ENCODE measurements around the gene KLF6.
A peak's percentile ranks its signal among the peaks of the same experiment; 100 is the strongest.

The KLF6 gene

DNA sequence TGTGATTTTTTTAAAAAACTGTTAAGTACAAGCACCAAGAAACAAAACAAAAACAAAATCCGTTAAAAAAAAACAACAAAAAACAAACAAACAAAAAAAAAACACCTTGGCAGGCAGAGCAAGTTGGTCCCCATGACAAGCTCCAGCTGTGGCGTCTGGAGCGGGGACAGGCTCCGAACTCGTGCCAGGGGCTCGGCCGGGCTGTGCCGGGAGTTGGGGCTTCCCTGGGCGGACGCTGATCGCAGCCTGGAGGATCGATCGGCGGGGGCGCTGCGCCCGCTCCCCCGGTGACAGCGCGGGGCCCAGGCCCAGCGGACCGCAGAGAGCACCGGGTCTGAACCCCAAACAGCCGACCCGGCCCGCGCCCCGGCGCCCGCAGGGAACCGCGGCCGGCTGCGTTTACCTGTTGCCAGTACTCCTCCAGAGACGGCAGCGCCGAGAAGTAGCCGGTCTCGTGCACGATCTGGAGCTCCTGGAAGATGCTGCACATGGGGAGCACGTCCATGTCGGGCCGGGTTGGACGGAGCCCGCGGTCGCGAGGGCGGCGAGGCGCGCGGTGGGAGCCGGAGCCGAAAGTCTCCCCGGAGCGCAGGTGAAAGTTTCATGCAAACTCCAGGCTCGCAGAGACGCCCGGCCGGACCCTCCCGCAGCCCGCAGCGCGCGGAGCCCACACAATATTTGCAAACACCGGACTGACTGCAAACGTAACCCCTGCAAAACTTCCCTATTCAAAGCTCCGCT lies at the start of gene KLF6:
TSS of gene KLF6 (minus strand) at position 700 of the 741 bp plus-strand sequence. CDS start at position 505, 195 bp downstream.
- no peak for DNase-seq

GRCh38 chr10:3834404-3834803 lies 49.4 kb upstream of the KLF6 start:
- DNase-seq = no peak

DNA sequence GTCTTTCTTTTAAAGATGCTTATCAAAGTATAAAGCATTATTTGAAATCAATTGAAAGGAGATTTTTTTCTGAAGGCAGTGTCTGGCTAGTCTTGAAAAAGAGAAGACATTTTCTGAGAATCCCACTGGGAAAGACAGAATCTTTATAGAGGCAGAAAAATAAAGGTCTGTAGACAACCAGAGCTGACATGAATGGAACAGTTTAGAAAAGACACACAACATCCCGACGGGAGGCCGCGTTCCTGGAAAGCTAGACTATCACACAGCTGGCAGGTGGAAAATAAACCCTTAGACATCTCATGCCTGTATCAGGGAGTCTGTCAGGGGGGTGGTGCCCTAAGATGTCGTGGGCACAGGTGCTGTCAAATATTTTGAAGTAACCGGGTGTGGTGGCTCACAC lies 48.0 kb upstream of the KLF6 start:
- no peak for DNase-seq

GRCh38 chr10:3832022-3832786 lies 47.2 kb upstream of the KLF6 start:
- DNase-seq = no peak

DNA sequence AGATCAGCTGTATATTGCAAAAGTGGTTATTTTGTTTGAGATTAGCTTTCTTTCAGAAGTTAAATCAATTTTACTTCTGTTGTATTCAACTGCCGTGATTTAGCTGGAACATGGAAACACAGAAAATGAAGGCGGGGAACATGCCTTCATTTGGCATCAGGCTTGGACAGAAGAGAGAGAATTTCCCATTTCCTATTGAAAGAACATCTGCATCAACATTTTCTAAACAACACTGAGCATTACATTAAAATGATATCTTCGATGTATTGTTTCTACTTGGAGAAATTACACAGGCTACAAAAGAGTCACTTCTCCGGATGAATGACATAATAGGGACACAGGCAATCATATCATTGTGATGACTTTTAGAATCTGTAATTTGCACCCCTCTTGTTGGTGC lies 46.6 kb upstream of the KLF6 start:
- DNase-seq = no peak

- DNase-seq = no peak
Observed at GRCh38 chr10:3830946-3831345, 45.9 kb upstream of the KLF6 start.

DNA sequence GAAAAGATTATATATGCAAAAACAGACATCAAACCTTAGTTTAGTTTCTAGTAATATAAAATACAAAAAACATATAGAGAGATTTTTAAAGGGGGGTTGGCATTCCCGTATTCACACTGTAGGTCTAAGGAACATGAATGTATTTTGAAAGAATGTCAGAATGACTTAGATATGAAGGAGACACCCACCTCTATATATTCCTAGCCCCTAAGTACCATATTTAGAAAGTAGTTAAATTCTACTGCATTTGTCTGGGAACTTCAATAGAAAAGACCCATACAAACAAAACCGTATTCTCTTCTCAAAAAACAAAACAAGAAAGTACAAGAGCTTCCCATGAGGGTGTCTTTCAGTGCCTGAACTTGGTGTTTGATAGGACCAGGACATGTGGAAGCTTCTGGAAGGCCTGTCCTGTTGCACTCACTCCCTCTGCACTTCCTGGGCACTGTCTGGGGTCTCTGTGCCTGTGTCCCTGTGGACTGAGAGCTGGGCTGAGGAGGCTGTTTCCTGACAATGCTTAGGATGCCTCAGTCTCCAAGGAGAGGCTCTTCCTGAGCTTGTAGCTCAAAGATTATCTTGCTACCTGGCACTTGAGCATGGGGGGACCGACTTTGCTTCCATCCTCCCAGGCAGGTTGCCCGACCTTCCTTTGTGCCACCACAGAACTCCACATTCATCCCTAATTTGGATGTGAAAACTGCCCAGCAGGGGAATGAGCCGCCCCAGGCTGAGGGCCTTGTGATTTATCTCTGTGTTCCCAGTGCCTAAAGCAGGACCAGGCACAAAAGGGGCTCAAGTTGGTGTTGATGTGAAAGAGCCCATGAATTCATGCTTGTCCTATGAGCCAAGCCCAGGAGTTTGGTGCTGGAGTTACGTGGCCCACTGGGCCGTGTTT lies 44.4 kb upstream of the KLF6 start:
- no peak for DNase-seq

DNA sequence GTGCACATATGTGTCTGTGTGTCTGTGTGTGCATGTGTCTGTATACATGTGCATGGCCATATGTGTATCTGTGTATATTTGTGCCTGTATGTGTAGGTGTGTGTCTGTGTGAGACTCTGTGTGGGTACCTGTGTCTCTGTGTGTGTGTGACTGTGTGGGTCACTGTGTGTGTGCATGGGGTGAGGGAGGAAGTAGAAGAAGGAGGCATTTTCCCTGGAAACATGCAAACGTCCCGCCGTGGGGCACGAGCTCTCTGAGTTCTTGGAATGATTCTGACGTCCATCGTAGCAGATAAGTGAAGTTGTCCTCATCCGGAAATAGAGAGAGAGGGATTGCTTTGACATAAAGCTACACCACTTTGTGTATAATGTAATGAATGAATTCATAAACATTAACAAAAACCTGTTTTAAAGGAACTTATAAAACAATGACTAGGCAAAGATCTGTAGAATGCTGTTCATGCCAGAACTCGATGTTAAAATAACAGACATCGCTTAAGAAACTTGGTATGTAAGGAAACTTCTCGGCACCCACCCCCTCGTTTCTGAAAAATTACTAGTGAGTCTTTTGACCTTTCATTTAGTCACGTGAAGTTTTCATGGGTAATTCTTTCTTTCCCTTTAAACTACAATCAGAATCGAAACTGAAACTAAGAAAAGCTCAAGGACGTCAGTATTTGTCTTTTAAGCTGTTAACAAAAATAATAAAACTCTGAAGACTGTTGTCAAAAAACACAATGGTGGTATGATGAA lies 43.6 kb upstream of the KLF6 start:
- DNase-seq = peak in 1 of 2 experiments; percentile 39

DNA sequence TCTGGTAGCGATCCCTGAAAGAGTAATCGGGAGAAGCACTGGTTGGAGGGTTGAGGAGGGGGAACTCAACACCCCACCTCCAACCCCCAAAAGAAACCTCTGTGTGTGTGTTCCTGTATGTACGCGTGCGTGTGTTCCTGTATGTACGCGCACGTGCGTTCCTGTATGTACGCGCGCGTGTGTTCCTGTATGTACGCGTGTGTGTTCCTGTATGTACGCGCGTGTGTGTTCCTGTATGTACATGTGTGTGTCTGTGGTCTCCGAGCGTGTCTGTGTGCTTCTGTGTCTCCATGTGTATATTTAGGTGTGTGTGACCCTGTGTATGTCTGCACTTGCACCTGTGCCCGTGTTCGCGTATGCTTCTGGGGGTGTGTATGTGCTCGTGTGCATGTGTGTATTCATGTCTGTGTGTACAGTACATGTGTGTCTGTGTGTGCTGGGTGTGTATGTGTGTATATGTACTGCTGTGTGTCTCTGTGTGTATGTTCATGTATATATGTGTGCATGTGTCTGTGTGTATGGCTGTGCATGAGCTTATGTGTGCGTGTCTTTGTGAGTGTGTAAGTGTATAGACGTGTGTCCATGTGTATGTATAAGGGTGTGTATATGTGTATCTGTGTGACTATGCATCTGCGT lies 42.9 kb upstream of the KLF6 start:
- DNase-seq = no peak

- DNase-seq = no peak
Observed at GRCh38 chr10:3827266-3827665, 42.3 kb upstream of the KLF6 start.

GRCh38 chr10:3825862-3826351 lies 40.9 kb upstream of the KLF6 start:
- no peak for DNase-seq

DNA sequence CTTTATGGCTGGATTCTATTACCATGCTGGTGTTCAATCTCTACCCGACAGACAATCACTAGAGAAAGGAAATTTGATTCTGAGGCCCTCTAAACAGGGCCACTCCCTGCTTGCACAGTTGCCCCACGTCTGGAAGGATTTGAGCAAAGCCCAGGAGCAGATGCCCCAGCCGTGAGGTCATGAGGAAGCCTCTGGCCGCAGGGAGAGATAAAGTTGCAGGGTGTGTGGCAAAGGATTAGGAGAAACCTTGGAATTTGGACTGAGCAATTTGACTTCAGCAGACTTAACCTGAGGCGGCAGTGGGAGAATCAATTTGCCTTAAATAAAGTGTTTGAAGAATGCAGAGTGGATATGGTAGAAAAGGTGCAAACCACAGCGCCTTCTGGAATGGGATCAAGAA lies 40.2 kb upstream of the KLF6 start:
- no peak for DNase-seq

DNA sequence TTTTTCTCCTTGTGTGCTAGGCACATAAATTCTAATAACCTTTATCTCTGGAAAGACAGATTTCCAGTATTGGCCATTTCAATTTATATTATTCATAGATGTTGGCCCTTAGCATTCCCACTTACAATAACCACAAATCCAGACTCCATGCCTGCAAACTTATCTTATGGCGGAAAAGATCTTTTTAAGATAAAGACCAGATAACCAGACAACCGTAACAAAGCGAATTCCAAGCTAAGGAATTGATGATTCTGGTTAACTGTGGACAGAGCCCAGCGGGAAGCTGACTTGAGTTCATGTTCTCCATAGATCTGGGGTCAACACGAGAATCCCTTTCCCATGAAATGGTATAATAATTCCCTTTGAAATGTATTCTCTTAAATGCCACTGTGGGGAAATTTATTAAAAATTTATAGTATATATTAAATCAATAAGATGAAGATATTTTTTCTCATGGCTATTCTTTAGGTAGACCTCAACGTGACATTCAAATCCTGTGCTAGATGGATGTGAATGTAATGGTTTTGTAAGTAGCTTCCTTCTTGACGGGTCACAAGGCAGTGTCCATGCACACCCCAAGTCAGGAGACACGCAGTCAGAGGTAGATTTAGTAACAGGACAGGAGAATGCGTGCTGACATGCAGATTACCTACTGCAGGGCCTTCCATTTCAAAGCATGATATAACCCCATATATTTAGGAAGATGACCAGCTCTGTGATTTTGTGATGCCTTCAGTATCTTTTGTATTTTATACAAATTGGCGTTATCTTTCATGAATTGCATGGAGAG lies 37.7 kb upstream of the KLF6 start:
- DNase-seq = no peak

DNA sequence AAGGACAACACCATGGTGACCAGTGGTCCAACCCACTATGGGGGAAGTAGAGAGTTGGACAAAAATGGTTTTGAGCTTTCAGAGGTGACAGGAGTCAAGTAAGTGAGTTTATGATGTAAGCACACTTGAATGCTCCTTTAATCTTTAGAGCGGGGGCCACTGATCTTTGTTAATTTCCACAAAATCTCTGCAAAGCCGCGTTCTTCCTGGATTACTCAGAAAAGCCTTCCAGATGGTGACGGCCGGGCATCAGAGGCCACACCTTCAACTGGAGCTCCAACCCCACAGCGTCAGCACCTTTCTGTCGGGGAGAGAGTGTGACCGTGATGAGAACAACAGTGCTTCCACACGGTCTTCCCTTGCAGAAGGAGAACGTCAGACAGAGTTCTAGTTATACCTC lies 35.2 kb upstream of the KLF6 start:
- no peak for DNase-seq

- DNase-seq = no peak
Observed at GRCh38 chr10:3816995-3817394, 32.0 kb upstream of the KLF6 start.

GRCh38 chr10:3814838-3815220 lies 29.8 kb upstream of the KLF6 start:
- DNase-seq = no peak

DNA sequence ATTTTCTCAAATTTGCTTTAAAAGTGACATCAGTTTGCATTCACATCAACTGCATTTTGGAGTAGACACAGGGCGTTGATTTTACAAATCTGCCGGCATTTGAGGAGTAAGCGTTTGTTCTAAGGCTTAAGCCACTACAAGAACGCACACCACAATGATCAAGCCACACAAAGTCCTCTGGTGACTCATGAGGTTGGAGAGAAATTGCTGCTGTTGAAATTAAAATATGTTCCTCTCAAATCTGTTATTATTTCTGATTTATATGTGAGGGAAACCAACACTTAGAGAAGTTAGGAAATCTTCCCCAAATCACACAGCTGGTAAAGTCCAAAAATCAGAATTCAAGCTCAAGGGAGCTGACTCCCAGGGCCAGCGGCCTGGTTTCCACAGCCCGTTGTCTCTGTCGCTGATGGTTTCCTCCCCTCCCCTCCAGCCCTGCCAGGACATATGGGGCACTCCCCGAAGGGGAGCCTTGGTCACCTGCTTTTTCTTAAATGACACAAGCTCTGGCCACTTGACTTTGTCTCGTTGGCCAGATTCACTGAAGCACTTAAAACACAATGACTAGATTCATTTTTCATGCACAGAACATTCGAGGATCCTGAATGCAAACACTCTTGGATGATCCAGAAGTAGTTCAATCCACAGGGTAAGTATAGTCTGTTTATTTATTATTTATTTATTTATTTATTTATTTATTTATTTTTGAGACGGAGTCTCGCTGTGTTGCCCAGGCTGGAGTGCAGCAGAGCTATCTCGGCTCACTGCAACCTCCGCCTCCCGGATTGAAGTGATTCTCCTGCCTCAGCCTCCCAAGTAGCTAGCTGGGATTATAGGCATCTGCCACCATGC lies 29.2 kb upstream of the KLF6 start:
- no peak for DNase-seq

GRCh38 chr10:3813267-3813666 lies 28.3 kb upstream of the KLF6 start:
- DNase-seq = no peak

DNA sequence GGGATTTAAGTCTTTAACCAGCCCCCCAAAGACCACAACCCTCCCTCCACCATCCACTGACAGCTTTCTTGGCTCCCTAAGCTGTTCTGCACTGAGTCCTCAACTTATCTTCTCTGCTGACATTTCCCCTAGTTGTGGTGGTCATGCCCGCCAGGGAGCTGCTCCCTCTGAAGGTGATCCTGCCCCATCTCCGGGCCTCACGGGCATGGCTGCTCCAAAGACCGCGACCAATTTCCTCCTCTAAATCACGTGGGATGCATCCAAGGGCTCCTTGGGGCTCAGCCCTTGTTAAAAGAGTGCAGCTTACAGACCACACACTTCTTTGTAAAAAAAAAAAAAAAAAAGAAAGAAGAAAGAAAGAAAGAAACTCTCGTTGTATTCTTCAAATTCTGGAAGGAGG lies 27.1 kb upstream of the KLF6 start:
- DNase-seq = no peak

- peak in 1 of 2 experiments; percentile 39 for DNase-seq
Observed at GRCh38 chr10:3811291-3811870, 26.4 kb upstream of the KLF6 start.
